OCI-LY3 (cell line): Measurements from ENCODE around the gene ITPR1.

Experiments
- CTCF ChIP-seq: fragments of 200-600, 300-600 bp; sonication (generic); IDR thresholded peaks from 2 replicates; pipeline ENCODE4 v1.5.1; 2014; ENCODE audit warnings: antibody characterized with exemption, low read length, low read depth
- EZH2phosphoT487 ChIP-seq: fragments of 200-600 bp; shearing (Covaris generic); IDR thresholded peaks from 2 replicates; pipeline ENCODE4 v1.6.1; 2018; ENCODE audit warnings: antibody characterized with exemption, mixed run types, low read depth

- TF ChIP-seq CTCF (no peak), EZH2phosphoT487 (no peak)
Observed at GRCh38 chr3:4856986-4857385, 363.8 kb downstream of the ITPR1 start.
